Activated CD8-positive, alpha-beta T cell treated with anti-CD3 and anti-CD28 coated beads for 36 hours (primary cell): ENCODE data around the gene PGRMC2. TPM values are rescaled to one million over a fixed set of nuclear protein-coding genes. Genes with fewer than 3 reads are reported as not detected.

Experiments used
- ATAC-seq: fragments of 200-7000 bp; cut with Tn5 transposase; one replicate; pipeline ENCODE4 v1.10.0; 2021; ENCODE audit warnings: mild to moderate bottlenecking, moderate library complexity
- CTCF ChIA-PET: fragments of 350-600 bp; sonication (Branson Sonifier 250); formaldehyde crosslinking; loops from one replicate; lab custom pipeline; 2021; ENCODE audit warnings: antibody characterized with exemption; lab: Charles Lee
- POLR2A ChIA-PET: fragments of 350-600 bp; sonication (Branson Sonifier 250); formaldehyde crosslinking; loops from one replicate; lab custom pipeline; 2021; ENCODE audit warnings: antibody characterized with exemption; lab: Charles Lee
- DNase-seq: peaks from one replicate; pipeline ENCODE4 v3.0.0-alpha.2; 2020
- H3K27ac Mint-ChIP-seq: one replicate; pipeline ENCODE4 v1.8.0; 2021; ENCODE audit warnings: mild to moderate bottlenecking, mixed read lengths
- H3K27me3 Mint-ChIP-seq: one replicate; pipeline ENCODE4 v1.8.0; 2021; ENCODE audit warnings: mixed read lengths
- H3K36me3 Mint-ChIP-seq: one replicate; pipeline ENCODE4 v1.8.0; 2021; ENCODE audit warnings: low read depth, mixed read lengths
- H3K4me1 Mint-ChIP-seq: one replicate; pipeline ENCODE4 v1.8.0; 2021; ENCODE audit warnings: low read depth, mixed read lengths
- H3K4me3 Mint-ChIP-seq: one replicate; pipeline ENCODE4 v1.8.0; 2021; ENCODE audit warnings: mild to moderate bottlenecking, moderate library complexity, mixed read lengths
- H3K9me3 Mint-ChIP-seq: one replicate; pipeline ENCODE4 v1.8.0; 2021; ENCODE audit warnings: mixed read lengths
- intact Hi-C: fragments of 100-400 bp; cut with micrococcal nuclease; formaldehyde crosslinking; loops from one replicate; pipeline ENCODE4 v1.10.0; 2022
- total RNA-seq, 2 experiments: library from RNA; stranded (reverse); gene quantifications; one replicate each; pipeline ENCODE4 v1.2.3, GENCODE V29; 2021
- TF ChIP-seq, protein P1 (sequence below): fragments of 200-600 bp; IDR thresholded peaks from one replicate; pipeline ENCODE4 v1.8.0; 2022; ENCODE audit warnings: antibody characterized with exemption, mild to moderate bottlenecking

The PGRMC2 gene
- total RNA-seq, 2 experiments from 2014 or later, result 51.2 to 53.5 TPM

DNA sequence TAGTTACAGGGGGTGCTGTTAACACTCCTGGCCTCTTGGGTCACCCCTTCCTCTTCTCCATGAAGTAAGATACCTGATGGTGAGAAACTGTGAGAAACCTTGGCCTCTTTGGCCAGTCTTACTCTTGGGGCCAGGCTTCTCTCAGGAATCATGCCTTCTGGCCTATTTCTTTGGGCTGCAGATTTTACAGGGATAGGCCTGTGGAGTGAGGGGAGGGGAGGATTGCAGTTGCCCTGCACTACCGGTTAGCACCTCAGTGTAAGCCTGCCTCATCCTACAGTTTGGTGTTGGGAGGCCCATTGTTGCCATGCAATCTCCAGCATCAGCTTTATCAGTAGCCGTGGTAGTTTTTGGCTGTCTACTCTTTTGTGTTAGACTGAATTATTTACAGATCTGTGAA is 7.6 kb upstream of the PGRMC2 start:
- TF ChIP-seq, protein P1, sequence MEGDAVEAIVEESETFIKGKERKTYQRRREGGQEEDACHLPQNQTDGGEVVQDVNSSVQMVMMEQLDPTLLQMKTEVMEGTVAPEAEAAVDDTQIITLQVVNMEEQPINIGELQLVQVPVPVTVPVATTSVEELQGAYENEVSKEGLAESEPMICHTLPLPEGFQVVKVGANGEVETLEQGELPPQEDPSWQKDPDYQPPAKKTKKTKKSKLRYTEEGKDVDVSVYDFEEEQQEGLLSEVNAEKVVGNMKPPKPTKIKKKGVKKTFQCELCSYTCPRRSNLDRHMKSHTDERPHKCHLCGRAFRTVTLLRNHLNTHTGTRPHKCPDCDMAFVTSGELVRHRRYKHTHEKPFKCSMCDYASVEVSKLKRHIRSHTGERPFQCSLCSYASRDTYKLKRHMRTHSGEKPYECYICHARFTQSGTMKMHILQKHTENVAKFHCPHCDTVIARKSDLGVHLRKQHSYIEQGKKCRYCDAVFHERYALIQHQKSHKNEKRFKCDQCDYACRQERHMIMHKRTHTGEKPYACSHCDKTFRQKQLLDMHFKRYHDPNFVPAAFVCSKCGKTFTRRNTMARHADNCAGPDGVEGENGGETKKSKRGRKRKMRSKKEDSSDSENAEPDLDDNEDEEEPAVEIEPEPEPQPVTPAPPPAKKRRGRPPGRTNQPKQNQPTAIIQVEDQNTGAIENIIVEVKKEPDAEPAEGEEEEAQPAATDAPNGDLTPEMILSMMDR, result no peak
- POLR2A ChIA-PET, result no interaction called here
- Mint-ChIP-seq H3K27ac (no peak overlapping the region), H3K4me3 (no peak overlapping the region), H3K4me1 (no peaks in the 10 kb centered on the region), H3K36me3 (peaks cover 8% of the 10 kb centered on the region), H3K9me3 (no peaks in the 10 kb centered on the region), H3K27me3 (no peaks in the 10 kb centered on the region)
- DNase-seq, result no peak
- CTCF ChIA-PET, result interaction anchor here (1.6 kb wide), 1 partner anchor 10 kb away, joined by 3 read pairs; no protein-coding TSS in a partner anchor
- intact Hi-C loops, result no loop called here
- ATAC-seq, result no peak

DNA sequence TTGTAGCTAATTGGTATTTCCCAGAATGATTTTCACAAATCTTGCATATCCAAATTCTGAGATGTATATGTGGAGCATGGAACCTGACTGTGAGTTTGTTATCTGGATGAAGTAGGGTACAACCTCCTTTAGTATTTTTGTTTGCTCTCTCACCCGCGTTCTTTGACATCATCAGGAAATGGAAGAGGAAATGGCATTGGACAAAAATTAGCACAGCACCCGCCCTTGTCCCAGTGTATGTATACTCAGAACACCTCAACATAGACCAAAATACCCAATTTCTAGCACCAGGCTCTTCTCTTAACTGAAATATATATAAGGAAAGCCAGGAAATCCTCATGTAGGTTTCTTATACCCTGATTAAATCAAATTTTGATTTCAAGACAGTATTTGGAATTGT is 6.9 kb upstream of the PGRMC2 start:
- no peaks in the 10 kb centered on the region for H3K9me3 Mint-ChIP-seq
- ChIA-PET POLR2A (no interaction called here), CTCF (interaction anchor here (1.6 kb wide), 1 partner anchor 11 kb away, joined by 3 read pairs; no protein-coding TSS in a partner anchor)
- intact Hi-C loops, result no loop called here
- no peaks in the 10 kb centered on the region for H3K27me3 Mint-ChIP-seq
- TF ChIP-seq, protein P1, result no peak
- H3K27ac Mint-ChIP-seq, result no peak overlapping the region
- ATAC-seq (no peak), DNase-seq (no peak)
- peaks cover 1% of the 10 kb centered on the region for H3K4me1 Mint-ChIP-seq
- H3K4me3 Mint-ChIP-seq, result no peak overlapping the region
- H3K36me3 Mint-ChIP-seq, result peaks cover 3% of the 10 kb centered on the region

DNA sequence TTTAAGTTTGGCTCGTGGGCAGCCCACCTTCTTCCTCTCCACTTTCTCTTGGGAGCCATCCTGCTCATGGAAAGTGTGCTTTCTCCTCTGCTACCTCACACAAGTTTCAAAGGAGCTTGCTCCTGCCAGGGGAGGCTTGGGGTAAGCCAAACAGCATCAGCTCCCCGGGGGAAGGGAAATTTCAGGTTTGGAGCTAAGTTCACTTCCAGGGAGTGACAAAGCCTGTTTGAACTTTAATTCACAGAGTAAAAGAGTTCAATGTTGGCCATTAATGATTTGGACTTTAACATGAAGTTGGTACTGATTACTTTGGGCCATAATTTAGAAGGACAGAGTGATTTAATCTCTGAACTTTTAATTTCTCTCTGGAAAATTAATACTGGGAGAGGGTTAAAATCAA is 4.7 kb upstream of the PGRMC2 start:
- H3K9me3 Mint-ChIP-seq, result no peaks in the 10 kb centered on the region
- TF ChIP-seq, protein P1, result no peak
- H3K4me3 Mint-ChIP-seq, result no peak overlapping the region
- no peak overlapping the region for H3K27ac Mint-ChIP-seq
- peaks cover 7% of the 10 kb centered on the region for H3K4me1 Mint-ChIP-seq
- DNase-seq, result no peak
- POLR2A ChIA-PET, result no interaction called here
- H3K36me3 Mint-ChIP-seq, result peaks cover 5% of the 10 kb centered on the region
- CTCF ChIA-PET, result no interaction called here
- H3K27me3 Mint-ChIP-seq, result no peaks in the 10 kb centered on the region
- ATAC-seq, result no peak
- intact Hi-C loops, result no loop called here

DNA sequence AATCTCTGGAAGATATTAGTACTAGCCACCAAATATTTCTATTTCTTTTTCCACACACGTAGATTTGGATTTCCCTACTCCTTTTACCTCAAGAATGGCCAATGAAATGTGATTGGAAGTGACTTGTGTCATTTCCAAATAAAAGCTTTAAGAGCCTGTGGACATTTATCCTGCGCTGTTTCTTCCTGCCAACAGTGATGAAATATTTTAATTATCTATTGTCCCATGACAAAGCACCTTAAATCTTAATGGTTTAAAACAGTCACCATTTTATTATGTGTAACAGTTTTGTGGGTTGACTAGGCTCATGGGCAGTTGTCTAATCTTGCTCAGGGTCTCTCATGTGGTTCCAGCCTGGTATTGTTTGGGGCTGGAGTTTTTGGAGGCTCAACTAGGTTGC is 3.5 kb upstream of the PGRMC2 start:
- DNase-seq, result no peak
- no peak for ATAC-seq
- Mint-ChIP-seq H3K4me3 (no peak overlapping the region), H3K27me3 (no peaks in the 10 kb centered on the region), H3K36me3 (peaks cover 8% of the 10 kb centered on the region), H3K27ac (no peak overlapping the region), H3K9me3 (no peaks in the 10 kb centered on the region), H3K4me1 (peaks cover 11% of the 10 kb centered on the region)
- intact Hi-C loops, result no loop called here
- CTCF ChIA-PET, result interaction anchor here (1.0 kb wide), 1 partner anchor 165 kb away, joined by 3 read pairs; no protein-coding TSS in a partner anchor
- TF ChIP-seq, protein P1, result no peak
- POLR2A ChIA-PET, result no interaction called here

DNA sequence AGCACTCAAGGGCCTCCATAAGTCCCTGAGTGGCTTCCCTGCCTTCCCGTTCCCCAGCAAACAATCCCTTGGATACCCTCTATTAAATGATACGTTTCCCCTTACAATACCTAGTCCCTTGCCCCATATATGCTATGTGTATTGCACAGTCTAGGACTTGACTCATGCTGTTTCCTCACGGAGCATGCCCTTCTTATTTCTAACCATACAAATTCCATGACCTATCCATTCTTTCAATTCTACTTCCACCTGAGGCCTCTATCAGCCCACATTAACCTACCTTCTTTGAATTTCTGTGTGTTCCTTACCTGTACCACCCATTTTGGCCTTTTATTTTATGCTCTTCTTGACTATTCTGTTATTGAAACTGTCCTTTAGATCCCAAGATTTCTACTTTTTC is 2.9 kb upstream of the PGRMC2 start:
- no peaks in the 10 kb centered on the region for H3K27me3 Mint-ChIP-seq
- H3K4me1 Mint-ChIP-seq, result peaks cover 16% of the 10 kb centered on the region
- DNase-seq, result no peak
- POLR2A ChIA-PET, result no interaction called here
- H3K36me3 Mint-ChIP-seq, result peaks cover 14% of the 10 kb centered on the region
- CTCF ChIA-PET, result no interaction called here
- intact Hi-C loops, result no loop called here
- H3K9me3 Mint-ChIP-seq, result no peaks in the 10 kb centered on the region
- H3K4me3 Mint-ChIP-seq, result no peak overlapping the region
- no peak for ATAC-seq
- H3K27ac Mint-ChIP-seq, result no peak overlapping the region
- TF ChIP-seq, protein P1, result no peak
